PC-9 (cell line): ENCODE data around the gene SLC9A3.

ENCODE experiments used
- CTCF ChIP-seq: fragments of 200-600 bp; sonication (generic); conservative IDR thresholded peaks from 2 replicates; pipeline ENCODE4 v1.6.1; 2017; ENCODE audit warnings: mixed run types, antibody characterized with exemption, mild to moderate bottlenecking, moderate library complexity
- EZH2 ChIP-seq: fragments of 200-600 bp; sonication (generic); IDR thresholded peaks from 2 replicates; pipeline ENCODE4 v1.8.0; 2017; ENCODE audit warnings: antibody characterized with exemption, low read depth

GRCh38 chr5:558326-558725 is 34.1 kb upstream of the SLC9A3 start:
- TF ChIP-seq CTCF (no peak), EZH2 (no peak)
